ENCODE measurements around the gene LPO.

The LPO gene

GRCh38 chr17:58239987-58240386 is 1.6 kb downstream of the LPO start:
- Mint-ChIP-seq H3K4me3 (no peak overlapping the region), H3K36me3 (ENCODE audit: low read depth) (no peaks in the 10 kb centered on the region), H3K9me3 (no peaks in the 10 kb centered on the region), H3K27ac (no peak overlapping the region), H3K27me3 (ENCODE audit: low read depth) (peaks cover 90% of the 10 kb centered on the region), H3K4me1 (no peaks in the 10 kb centered on the region)
- TF ChIP-seq, protein P1, sequence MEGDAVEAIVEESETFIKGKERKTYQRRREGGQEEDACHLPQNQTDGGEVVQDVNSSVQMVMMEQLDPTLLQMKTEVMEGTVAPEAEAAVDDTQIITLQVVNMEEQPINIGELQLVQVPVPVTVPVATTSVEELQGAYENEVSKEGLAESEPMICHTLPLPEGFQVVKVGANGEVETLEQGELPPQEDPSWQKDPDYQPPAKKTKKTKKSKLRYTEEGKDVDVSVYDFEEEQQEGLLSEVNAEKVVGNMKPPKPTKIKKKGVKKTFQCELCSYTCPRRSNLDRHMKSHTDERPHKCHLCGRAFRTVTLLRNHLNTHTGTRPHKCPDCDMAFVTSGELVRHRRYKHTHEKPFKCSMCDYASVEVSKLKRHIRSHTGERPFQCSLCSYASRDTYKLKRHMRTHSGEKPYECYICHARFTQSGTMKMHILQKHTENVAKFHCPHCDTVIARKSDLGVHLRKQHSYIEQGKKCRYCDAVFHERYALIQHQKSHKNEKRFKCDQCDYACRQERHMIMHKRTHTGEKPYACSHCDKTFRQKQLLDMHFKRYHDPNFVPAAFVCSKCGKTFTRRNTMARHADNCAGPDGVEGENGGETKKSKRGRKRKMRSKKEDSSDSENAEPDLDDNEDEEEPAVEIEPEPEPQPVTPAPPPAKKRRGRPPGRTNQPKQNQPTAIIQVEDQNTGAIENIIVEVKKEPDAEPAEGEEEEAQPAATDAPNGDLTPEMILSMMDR (IDR thresholded peaks at IDR 0.05; ENCODE audit: unreplicated experiment in 3 of 3): no peak

- TF ChIP-seq, protein P1 (IDR thresholded peaks at IDR 0.05; ENCODE audit: unreplicated experiment in 3 of 3): no peak
- Mint-ChIP-seq H3K27ac (no peak overlapping the region), H3K4me1 (no peaks in the 10 kb centered on the region), H3K36me3 (ENCODE audit: low read depth) (no peaks in the 10 kb centered on the region), H3K9me3 (no peaks in the 10 kb centered on the region), H3K27me3 (ENCODE audit: low read depth) (peaks cover 90% of the 10 kb centered on the region), H3K4me3 (no peak overlapping the region)
These were observed 3.9 kb downstream of the LPO start for GRCh38 chr17:58242171-58242784.

- Mint-ChIP-seq H3K9me3 (no peaks in the 10 kb centered on the region), H3K36me3 (ENCODE audit: low read depth) (no peaks in the 10 kb centered on the region), H3K27ac (no peak overlapping the region), H3K4me1 (peaks cover under 1% of the 10 kb centered on the region), H3K27me3 (ENCODE audit: low read depth) (peaks cover 89% of the 10 kb centered on the region), H3K4me3 (no peak overlapping the region)
- TF ChIP-seq, protein P1 (IDR thresholded peaks at IDR 0.05; ENCODE audit: unreplicated experiment in 3 of 3): no peak
These were observed 6.6 kb downstream of the LPO start for GRCh38 chr17:58244963-58245362.

- Mint-ChIP-seq H3K4me3 (no peak overlapping the region), H3K27ac (no peak overlapping the region), H3K9me3 (no peaks in the 10 kb centered on the region), H3K4me1 (peaks cover 5% of the 10 kb centered on the region), H3K36me3 (ENCODE audit: low read depth) (no peaks in the 10 kb centered on the region), H3K27me3 (ENCODE audit: low read depth) (peaks cover 89% of the 10 kb centered on the region)
- TF ChIP-seq, protein P1 (IDR thresholded peaks at IDR 0.05; ENCODE audit: unreplicated experiment in 3 of 3): no peak
These were observed 7.2 kb downstream of the LPO start for GRCh38 chr17:58245428-58246103.

DNA sequence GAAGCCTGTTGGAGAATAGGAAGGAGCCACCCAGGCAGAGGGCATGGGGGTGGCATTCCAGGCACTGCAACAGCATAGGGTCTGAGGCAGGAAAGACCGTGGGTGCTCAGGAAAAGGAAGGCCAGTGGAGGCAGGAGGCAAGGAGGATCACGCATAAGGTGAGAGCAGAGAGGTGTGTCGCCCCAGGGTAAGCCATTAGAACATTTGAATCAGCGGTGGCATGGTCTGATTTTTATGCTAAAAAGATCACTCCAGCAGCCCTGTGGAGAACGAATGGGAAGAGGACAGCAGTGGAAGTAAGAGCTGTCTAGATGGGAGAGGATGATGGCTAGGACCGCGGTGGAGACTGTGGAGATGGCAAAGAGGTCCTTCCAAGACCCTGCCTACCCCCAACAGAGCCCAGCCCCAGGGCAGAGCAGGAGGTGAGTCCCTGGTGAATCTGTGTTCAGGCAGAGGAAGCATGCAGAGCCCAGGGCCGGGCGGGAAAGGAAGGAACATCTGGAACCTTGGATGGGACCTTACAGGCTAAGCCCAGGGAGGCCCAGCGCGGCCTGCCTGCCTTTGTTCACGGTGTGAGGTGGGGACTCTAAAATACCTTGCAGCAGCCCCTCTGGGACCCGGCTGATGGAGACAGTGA is 7.8 kb downstream of the LPO start:
- H3K9me3 Mint-ChIP-seq: no peaks in the 10 kb centered on the region
- H3K36me3 Mint-ChIP-seq (ENCODE audit: low read depth): no peaks in the 10 kb centered on the region
- H3K4me3 Mint-ChIP-seq: no peak overlapping the region

More for the DNA sequence above, 7.8 kb downstream of the LPO start:
- H3K27ac Mint-ChIP-seq: no peak overlapping the region
- TF ChIP-seq, protein P1 (IDR thresholded peaks at IDR 0.05; ENCODE audit: unreplicated experiment in 3 of 3): no peak
- H3K27me3 Mint-ChIP-seq (ENCODE audit: low read depth): peaks cover 91% of the 10 kb centered on the region
- H3K4me1 Mint-ChIP-seq: peaks cover 5% of the 10 kb centered on the region

Data from nephron (organoid).